OCI-M2 (cell line): Measurements from ENCODE around the gene PSMG1.
"Not testable (repeated sequence)": the region's sequence is repeated elsewhere in the genome, so short reads cannot be mapped to it uniquely, and the experiment has no call there.

ENCODE experiments used
- DNase-seq: peaks from one replicate; lab custom pipeline; 2025; ENCODE audit not compliant: unreplicated experiment; lab: John Stamatoyannopoulos, UW

The PSMG1 gene

GRCh38 chr21:39157241-39157640 is 26.0 kb downstream of the PSMG1 start:
- not testable (repeated sequence) for DNase-seq

GRCh38 chr21:39156024-39156423 is 27.2 kb downstream of the PSMG1 start:
- DNase-seq: no peak

- DNase-seq: no peak
Observed at GRCh38 chr21:39155578-39155977, 27.7 kb downstream of the PSMG1 start.

DNA sequence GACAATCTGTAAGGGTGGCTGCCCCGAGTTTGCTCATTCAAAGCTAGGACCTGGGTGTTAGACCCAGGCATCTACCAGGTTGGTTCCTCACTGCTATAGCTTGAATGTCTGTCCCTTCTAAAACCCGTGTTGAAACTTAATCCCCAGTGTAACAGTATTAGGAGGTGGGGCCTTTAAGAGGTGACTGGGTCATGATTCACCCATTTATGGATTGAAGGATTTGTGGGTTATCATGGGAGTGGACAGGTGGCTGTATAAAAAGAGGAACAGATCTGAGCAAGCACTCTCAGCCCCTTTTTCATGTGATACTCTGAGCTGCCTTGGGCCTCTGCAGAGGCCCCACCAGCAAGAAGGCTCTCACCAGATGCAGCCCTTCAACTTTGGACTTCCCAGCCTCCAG is 29.4 kb downstream of the PSMG1 start:
- DNase-seq: no peak

DNA sequence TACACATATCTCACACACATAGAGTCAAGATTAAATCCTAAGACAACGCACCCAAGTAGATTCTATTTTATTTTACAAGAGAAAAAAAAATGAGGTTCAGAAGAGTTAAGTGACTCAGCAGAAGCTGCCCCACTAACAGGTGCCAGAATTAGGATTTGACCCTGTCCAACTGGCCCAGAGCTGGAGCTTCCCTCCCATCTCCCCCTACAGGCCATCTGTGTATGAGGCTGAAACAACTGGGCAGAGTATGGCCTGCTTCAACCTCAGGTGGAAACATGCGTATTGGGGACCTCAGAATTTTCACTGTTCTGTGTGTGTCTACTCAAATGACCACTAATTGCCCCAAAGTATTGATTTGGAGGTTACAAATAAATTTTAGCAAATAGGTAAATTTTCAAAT is 29.9 kb downstream of the PSMG1 start:
- no peak for DNase-seq

DNA sequence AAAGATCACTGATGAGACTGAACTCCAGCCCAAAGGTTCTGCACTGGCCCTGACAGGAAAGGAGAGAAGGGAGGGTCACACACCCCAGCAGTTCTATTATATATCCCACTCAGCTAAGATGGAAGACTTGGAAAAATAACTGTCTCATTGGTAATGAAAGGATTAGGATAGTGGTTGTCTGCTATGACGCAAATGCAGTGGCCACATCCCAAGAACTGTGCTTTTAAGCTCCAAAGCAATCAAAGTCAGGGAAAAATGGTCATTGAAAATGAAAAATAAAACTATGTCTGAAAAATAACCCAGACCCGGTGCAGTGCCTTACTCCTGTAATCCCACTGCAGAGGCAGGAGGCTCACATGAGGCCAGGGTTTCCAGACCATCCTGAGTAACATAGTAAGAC is 31.0 kb downstream of the PSMG1 start:
- no peak for DNase-seq

GRCh38 chr21:39150877-39151276 is 32.4 kb downstream of the PSMG1 start:
- DNase-seq: no peak

DNA sequence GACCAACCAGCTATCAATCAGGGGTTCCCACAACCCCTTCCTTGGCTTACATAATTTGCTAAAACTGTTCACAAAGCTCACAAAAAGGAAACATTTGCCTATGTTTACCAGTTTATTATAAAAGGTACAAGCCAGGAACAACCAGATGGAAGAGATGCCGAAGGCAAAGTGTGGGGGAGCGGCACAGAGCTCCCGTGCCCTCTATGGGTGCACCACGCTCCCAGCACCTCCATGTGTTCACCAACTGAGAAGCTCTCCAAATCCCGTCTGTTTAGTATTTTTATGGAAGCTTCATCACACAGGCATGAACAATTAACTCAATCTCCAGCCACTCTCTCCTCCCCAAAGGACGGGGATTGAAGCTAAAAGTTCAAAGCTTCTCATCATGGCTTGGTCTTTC is 32.9 kb downstream of the PSMG1 start:
- DNase-seq: no peak

- no peak for DNase-seq
Observed at GRCh38 chr21:39149882-39150281, 33.4 kb downstream of the PSMG1 start.

- DNase-seq: no peak
Observed at GRCh38 chr21:39148975-39149374, 34.3 kb downstream of the PSMG1 start.

DNA sequence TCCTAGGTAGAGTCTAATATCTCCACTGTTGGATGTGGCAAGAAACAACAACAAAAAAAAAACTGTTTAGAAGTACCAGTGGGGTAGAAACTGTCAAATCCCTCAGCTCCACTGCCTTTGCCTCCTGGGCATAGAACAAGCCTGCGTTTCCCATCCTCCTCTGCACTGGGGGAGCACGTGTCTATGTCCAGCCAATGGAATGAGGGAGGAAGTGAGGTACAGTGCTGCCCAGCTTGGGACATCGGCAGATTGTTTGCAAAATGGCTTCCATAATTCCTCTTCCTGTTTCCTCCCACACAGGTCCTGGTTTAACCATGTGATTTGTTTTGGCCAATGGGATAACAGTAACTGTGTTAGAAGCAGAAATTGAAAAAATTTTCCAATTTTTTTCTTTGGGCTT is 39.1 kb downstream of the PSMG1 start:
- DNase-seq: no peak

DNA sequence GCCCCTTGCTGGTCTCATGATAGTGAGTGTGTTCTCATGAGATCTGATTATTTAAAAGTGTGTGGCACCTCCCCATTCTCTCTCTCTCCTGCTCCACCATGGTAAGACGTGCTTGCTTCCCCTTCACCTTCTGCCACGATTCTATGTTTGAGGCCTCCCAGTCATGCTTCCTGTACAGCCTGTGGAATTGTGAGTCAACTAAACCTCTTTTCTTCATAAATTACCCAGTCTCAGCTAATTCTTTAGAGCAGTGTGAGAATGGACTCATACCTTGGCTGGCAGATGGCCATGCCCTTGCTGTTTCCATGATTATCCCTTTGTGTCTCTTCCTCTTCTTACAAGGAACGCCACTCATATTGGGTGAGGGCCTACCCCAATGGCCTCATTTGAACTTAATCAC is 40.3 kb downstream of the PSMG1 start:
- no peak for DNase-seq

GRCh38 chr21:39141502-39141901 is 41.7 kb downstream of the PSMG1 start:
- no peak for DNase-seq

DNA sequence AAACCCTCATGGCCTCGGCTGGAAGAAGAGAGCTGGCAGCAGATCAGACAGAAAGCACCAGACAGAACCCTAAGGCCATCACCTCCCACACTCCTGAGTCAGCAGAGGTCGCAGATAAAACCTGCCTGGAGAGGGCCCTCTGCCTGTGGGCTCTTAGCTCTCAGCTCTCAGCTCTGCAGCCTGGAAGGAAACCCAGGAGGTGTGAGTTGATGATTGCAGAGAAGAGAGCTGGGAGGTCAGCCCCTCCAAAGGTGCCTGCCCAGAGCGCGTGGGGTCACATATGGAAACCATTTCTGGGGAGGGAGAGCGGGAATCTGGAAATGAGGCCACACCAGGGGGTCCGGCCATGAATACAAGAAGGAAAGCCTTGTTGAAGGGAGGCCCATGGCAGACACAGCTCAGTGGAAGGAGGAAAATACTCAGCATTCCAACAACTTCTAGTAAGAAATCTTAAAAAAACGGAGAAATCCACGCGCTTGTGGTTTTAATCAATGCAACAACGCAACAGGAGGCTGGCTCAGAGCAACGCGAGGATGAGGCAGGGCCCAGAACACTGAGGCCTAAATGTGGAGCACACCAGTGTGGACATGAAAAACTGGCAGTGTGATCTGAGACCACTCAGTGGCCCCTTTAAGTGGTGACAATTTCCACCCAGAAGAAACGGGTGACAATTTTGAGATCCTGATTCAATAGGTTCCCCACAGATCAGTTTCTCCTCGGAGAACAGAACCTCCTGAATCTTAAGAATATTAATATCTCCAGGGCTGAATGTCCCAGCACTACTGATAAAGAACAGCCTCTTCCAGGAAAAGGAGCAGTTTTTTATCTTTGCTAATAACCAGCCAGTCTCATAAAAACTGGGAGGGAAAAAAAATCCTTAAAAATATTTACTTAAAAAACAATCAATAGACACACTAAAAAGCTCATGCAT is 45.7 kb downstream of the PSMG1 start:
- DNase-seq: no peak

GRCh38 chr21:39136711-39137110 is 46.5 kb downstream of the PSMG1 start:
- no peak for DNase-seq

DNA sequence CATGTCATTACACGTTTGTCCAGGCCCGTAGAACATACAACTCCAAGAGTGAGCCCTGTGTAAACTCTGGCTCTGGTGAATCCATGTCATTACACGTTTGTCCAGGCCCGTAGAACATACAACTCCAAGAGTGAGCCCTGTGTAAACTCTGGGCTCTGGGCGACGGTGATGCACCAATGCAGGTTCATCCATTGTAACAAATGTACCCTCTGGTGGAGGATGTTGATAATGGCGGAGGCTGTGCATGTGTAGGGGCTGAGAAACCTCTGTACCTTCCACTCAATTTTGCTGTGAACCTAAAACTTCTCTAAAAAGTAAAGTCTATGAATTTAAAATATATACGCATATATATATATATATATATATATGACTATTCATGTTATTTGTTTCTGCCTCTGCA is 47.1 kb downstream of the PSMG1 start:
- not testable (repeated sequence) for DNase-seq

DNA sequence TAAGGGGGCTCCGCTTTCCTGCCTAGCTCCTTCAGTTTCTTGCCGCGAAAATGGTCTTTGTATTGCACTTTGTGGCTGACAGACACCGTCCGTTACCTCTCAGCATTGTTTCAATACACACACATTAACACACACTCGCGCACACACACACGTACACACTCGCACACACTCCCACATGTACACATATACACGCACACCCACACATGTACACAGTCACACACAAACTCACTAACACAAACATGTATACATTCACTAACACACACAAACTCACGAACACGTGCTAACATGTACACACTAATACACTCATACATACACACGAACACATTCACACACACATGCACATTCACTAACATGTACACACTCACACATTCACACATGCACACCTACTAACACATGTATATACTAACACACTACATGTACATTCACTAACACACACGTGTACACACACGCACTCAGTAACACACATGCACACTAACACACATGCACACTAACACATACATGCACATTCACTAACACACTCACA is 48.9 kb downstream of the PSMG1 start:
- DNase-seq: no peak

DNA sequence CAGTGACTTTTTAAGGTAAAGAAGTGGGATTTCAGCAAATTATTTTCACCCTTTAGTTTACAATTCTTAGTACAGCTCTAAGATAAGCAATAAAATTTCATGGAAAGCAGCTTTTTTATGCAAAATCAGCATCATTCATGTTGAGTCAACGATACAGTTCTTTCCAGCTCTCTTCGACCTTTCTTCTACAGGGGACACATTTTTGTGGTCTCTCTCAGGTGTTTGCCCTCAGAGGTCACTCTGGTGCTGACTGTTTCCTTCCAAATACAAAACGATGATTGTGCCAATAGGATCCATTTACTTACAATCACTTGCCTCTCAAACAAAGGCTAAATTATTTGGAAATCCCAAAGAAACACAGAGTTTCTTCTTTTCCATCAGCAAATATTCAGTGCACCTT is 51.0 kb downstream of the PSMG1 start:
- DNase-seq: no peak

DNA sequence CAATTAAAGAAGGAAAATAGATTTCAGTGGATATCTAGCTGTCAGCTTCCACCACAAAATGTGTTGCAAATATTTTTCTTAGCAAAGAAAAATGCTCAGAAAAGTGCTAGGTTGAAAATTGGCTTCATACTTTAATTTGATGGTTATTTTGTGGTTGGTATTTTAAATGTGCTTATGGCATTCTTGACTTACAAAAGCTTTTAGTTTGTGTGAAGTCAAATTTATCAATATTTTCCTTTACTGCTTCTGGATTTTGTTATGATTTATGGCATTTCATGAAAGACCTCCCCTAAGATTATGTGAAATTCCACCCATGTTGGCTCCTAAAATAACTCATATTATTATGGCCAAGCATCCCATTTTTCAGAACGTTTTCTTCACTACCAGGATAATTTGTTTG is 51.5 kb downstream of the PSMG1 start:
- DNase-seq: no peak

GRCh38 chr21:39127506-39127905 is 55.7 kb downstream of the PSMG1 start:
- no peak for DNase-seq

GRCh38 chr21:39126486-39126806 is 56.8 kb downstream of the PSMG1 start:
- DNase-seq: no peak

DNA sequence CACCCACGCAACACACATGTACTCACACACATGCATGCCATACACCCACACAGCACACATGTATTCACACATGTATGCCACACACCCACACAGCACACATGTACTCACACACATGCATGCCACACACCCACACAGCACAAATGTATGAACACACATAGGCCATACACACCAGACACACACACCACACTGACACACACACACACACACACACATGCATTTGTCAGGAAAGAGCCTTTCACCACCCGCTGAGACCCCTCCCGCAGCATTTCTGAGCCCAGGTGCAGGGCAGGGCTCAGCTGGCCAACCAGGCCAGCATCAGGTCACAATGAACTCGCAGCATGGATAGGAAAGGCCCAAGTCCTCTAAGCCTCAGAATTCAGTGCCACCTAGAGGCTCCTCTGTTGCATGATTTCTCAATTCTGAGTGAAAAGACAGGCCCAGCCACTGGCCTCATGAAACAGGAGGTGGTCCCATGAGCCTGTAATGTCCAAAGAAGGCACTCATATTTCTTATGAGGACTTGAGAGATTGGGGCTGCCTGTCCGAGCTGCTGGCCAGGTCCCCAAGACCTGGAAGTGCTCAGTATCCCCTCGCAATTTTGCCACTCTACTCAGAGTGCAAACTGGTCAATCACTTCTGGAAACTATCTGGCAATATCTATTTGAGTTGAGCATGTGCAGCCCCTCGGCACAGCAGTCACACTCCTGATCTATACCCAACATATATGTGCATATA is 57.3 kb downstream of the PSMG1 start:
- peak; percentile 62 for DNase-seq
